Measurements from ENCODE around the gene STARD3.

Gene STARD3

GRCh38 chr17:39658760-39659159 lies 21.8 kb downstream of the STARD3 start:
- Histone ChIP-seq H3K27me3 (ENCODE audit: insufficient read depth, low read depth) (no peaks in the 10 kb centered on the region), H3K4me2 (no peak overlapping the region), H3K79me2 (ENCODE audit: insufficient read depth, low read depth) (no peaks in the 10 kb centered on the region), H3K9ac (no peak overlapping the region), H4K20me1 (ENCODE audit: insufficient read depth) (no peaks in the 10 kb centered on the region), H3K4me1 (ENCODE audit: low read depth, poor library complexity, severe bottlenecking) (peaks cover 10% of the 10 kb centered on the region), H3K36me3 (ENCODE audit: insufficient read depth) (no peaks in the 10 kb centered on the region), H3K4me3 (IDR thresholded peaks at IDR 0.05; ENCODE audit: insufficient read depth, low read depth, low read length) (no peak overlapping the region), H2AFZ (ENCODE audit: low read depth) (no peak overlapping the region), H3K27ac (no peak overlapping the region)
- no peak for TF ChIP-seq CTCF (conservative IDR thresholded peaks at IDR 0.05; ENCODE audit: low read depth, low read length)

GRCh38 chr17:39659279-39660010 lies 22.5 kb downstream of the STARD3 start:
- no peaks in the 10 kb centered on the region for H3K36me3 ChIP-seq (ENCODE audit: insufficient read depth)
- TF ChIP-seq CTCF (conservative IDR thresholded peaks at IDR 0.05; ENCODE audit: low read depth, low read length) = no peak
- no peaks in the 10 kb centered on the region for H4K20me1 ChIP-seq (ENCODE audit: insufficient read depth)
- H3K4me2 ChIP-seq = no peak overlapping the region
- no peak overlapping the region for H2AFZ ChIP-seq (ENCODE audit: low read depth)
- no peak overlapping the region for H3K9ac ChIP-seq
- H3K79me2 ChIP-seq (ENCODE audit: insufficient read depth, low read depth) = no peaks in the 10 kb centered on the region
- no peaks in the 10 kb centered on the region for H3K27me3 ChIP-seq (ENCODE audit: insufficient read depth, low read depth)
- H3K27ac ChIP-seq = no peak overlapping the region
- no peak overlapping the region for H3K4me3 ChIP-seq (IDR thresholded peaks at IDR 0.05; ENCODE audit: insufficient read depth, low read depth, low read length)
- H3K4me1 ChIP-seq (ENCODE audit: low read depth, poor library complexity, severe bottlenecking) = peaks cover 10% of the 10 kb centered on the region

- no peaks in the 10 kb centered on the region for H3K36me3 ChIP-seq (ENCODE audit: insufficient read depth)
- H3K4me2 ChIP-seq = no peak overlapping the region
- no peaks in the 10 kb centered on the region for H3K79me2 ChIP-seq (ENCODE audit: insufficient read depth, low read depth)
- H3K4me3 ChIP-seq (IDR thresholded peaks at IDR 0.05; ENCODE audit: insufficient read depth, low read depth, low read length) = no peak overlapping the region
- H3K9ac ChIP-seq = no peak overlapping the region
- TF ChIP-seq CTCF (conservative IDR thresholded peaks at IDR 0.05; ENCODE audit: low read depth, low read length) = no peak
- H2AFZ ChIP-seq (ENCODE audit: low read depth) = no peak overlapping the region
- no peaks in the 10 kb centered on the region for H3K27me3 ChIP-seq (ENCODE audit: insufficient read depth, low read depth)
- no peak overlapping the region for H3K27ac ChIP-seq
- no peaks in the 10 kb centered on the region for H4K20me1 ChIP-seq (ENCODE audit: insufficient read depth)
- H3K4me1 ChIP-seq (ENCODE audit: low read depth, poor library complexity, severe bottlenecking) = peaks cover 7% of the 10 kb centered on the region
These were observed 23.0 kb downstream of the STARD3 start for GRCh38 chr17:39660011-39660360.

- Histone ChIP-seq H3K4me3 (IDR thresholded peaks at IDR 0.05; ENCODE audit: insufficient read depth, low read depth, low read length) (no peak overlapping the region), H4K20me1 (ENCODE audit: insufficient read depth) (no peaks in the 10 kb centered on the region), H3K9ac (no peak overlapping the region), H3K79me2 (ENCODE audit: insufficient read depth, low read depth) (no peaks in the 10 kb centered on the region), H3K4me1 (ENCODE audit: low read depth, poor library complexity, severe bottlenecking) (peaks cover under 1% of the 10 kb centered on the region), H3K4me2 (no peak overlapping the region), H2AFZ (ENCODE audit: low read depth) (no peak overlapping the region), H3K27me3 (ENCODE audit: insufficient read depth, low read depth) (no peaks in the 10 kb centered on the region), H3K36me3 (ENCODE audit: insufficient read depth) (no peaks in the 10 kb centered on the region), H3K27ac (no peak overlapping the region)
- no peak for TF ChIP-seq CTCF (conservative IDR thresholded peaks at IDR 0.05; ENCODE audit: low read depth, low read length)
These were observed 23.7 kb downstream of the STARD3 start for GRCh38 chr17:39660397-39661385.
